Activated naive CD8-positive, alpha-beta T cell treated with anti-CD3 and anti-CD28 coated beads, Interleukin-2, amount 50 U/mL, for 24 hours (primary cell): ENCODE results near the gene RING1.

Experiments used
- ATAC-seq: fragments of 150-1000 bp; cut with Tn5 transposase; one replicate; pipeline ENCODE4 v1.10.0; 2021
- DNase-seq: peaks from one replicate; pipeline ENCODE4 v3.0.0; 2021
- H3K27ac Mint-ChIP-seq: one replicate; pipeline ENCODE4 v1.8.0; 2021; ENCODE audit warnings: mild to moderate bottlenecking, mixed read lengths
- H3K27me3 Mint-ChIP-seq: one replicate; pipeline ENCODE4 v1.8.0; 2021; ENCODE audit warnings: mixed read lengths
- H3K36me3 Mint-ChIP-seq: one replicate; pipeline ENCODE4 v1.8.0; 2021; ENCODE audit warnings: low read depth, mixed read lengths
- H3K4me1 Mint-ChIP-seq: one replicate; pipeline ENCODE4 v1.8.0; 2021; ENCODE audit warnings: mixed read lengths
- H3K4me3 Mint-ChIP-seq: one replicate; pipeline ENCODE4 v1.8.0; 2021; ENCODE audit warnings: mild to moderate bottlenecking, moderate library complexity, mixed read lengths
- H3K9me3 Mint-ChIP-seq: one replicate; pipeline ENCODE4 v1.8.0; 2021; ENCODE audit warnings: mixed read lengths

The RING1 gene

GRCh38 chr6:33208091-33208967 lies at the start of gene RING1:
Gene RING1, plus strand, starts transcription at chr6:33208500. Its CDS starts 323 bp downstream, at chr6:33208823.
- Mint-ChIP-seq H3K36me3 (peaks cover 32% of the 10 kb centered on the region), H3K27me3 (peaks cover 5% of the 10 kb centered on the region), H3K4me3 (peak within 1 kb of the TSS; percentile 91), H3K4me1 (peaks cover 58% of the 10 kb centered on the region), H3K9me3 (no peaks in the 10 kb centered on the region), H3K27ac (peak within 1 kb of the TSS; percentile 89)
- peak; percentile 89 for DNase-seq
- no peak for ATAC-seq

- ATAC-seq: no peak
- no peak overlapping the region for H3K27ac Mint-ChIP-seq
These were observed 48.2 kb upstream of the RING1 start for GRCh38 chr6:33160096-33160495.

GRCh38 chr6:33160728-33161344 lies 47.5 kb upstream of the RING1 start:
- Mint-ChIP-seq H3K27me3 (no peaks in the 10 kb centered on the region), H3K27ac (peak overlapping the region; percentile 82), H3K36me3 (no peaks in the 10 kb centered on the region), H3K4me1 (peaks cover 11% of the 10 kb centered on the region), H3K9me3 (no peaks in the 10 kb centered on the region), H3K4me3 (peak overlapping the region; percentile 77)
- ATAC-seq: peak; percentile 37
- DNase-seq: no peak

More at GRCh38 chr6:33160096-33160495, 48.2 kb upstream of the RING1 start:
- Mint-ChIP-seq H3K4me1 (peaks cover 11% of the 10 kb centered on the region), H3K36me3 (no peaks in the 10 kb centered on the region), H3K27me3 (no peaks in the 10 kb centered on the region), H3K4me3 (no peak overlapping the region), H3K9me3 (no peaks in the 10 kb centered on the region)
- DNase-seq: no peak

GRCh38 chr6:33161354-33162331 lies 46.7 kb upstream of the RING1 start:
- no peaks in the 10 kb centered on the region for H3K9me3 Mint-ChIP-seq
- peak; percentile 89 for DNase-seq
- H3K4me3 Mint-ChIP-seq: peak overlapping the region; percentile 77
- no peaks in the 10 kb centered on the region for H3K36me3 Mint-ChIP-seq
- peaks cover 11% of the 10 kb centered on the region for H3K4me1 Mint-ChIP-seq
- peak; percentile 85 for ATAC-seq
- H3K27me3 Mint-ChIP-seq: no peaks in the 10 kb centered on the region
- H3K27ac Mint-ChIP-seq: peak overlapping the region; percentile 82

GRCh38 chr6:33163540-33163939 lies 44.8 kb upstream of the RING1 start:
- Mint-ChIP-seq H3K4me1 (peaks cover 11% of the 10 kb centered on the region), H3K4me3 (no peak overlapping the region), H3K27ac (no peak overlapping the region), H3K27me3 (no peaks in the 10 kb centered on the region), H3K36me3 (no peaks in the 10 kb centered on the region), H3K9me3 (no peaks in the 10 kb centered on the region)
- DNase-seq (no peak), ATAC-seq (no peak)

GRCh38 chr6:33164176-33164575 lies 44.1 kb upstream of the RING1 start:
- Mint-ChIP-seq H3K9me3 (no peaks in the 10 kb centered on the region), H3K27me3 (no peaks in the 10 kb centered on the region), H3K4me3 (no peak overlapping the region), H3K4me1 (peaks cover 11% of the 10 kb centered on the region), H3K27ac (no peak overlapping the region), H3K36me3 (no peaks in the 10 kb centered on the region)
- DNase-seq (no peak), ATAC-seq (no peak)

GRCh38 chr6:33164665-33165373 lies 43.5 kb upstream of the RING1 start:
- H3K4me1 Mint-ChIP-seq: peaks cover 11% of the 10 kb centered on the region
- no peaks in the 10 kb centered on the region for H3K36me3 Mint-ChIP-seq
- H3K27me3 Mint-ChIP-seq: no peaks in the 10 kb centered on the region
- DNase-seq (no peak), ATAC-seq (no peak)
- H3K9me3 Mint-ChIP-seq: no peaks in the 10 kb centered on the region
- H3K4me3 Mint-ChIP-seq: no peak overlapping the region
- no peak overlapping the region for H3K27ac Mint-ChIP-seq

GRCh38 chr6:33165581-33166258 lies 42.6 kb upstream of the RING1 start:
- H3K9me3 Mint-ChIP-seq: no peaks in the 10 kb centered on the region
- H3K27ac Mint-ChIP-seq: no peak overlapping the region
- DNase-seq (no peak), ATAC-seq (no peak)
- H3K36me3 Mint-ChIP-seq: no peaks in the 10 kb centered on the region
- peaks cover 11% of the 10 kb centered on the region for H3K4me1 Mint-ChIP-seq
- no peak overlapping the region for H3K4me3 Mint-ChIP-seq
- H3K27me3 Mint-ChIP-seq: no peaks in the 10 kb centered on the region

- ATAC-seq (no peak), DNase-seq (no peak)
- no peaks in the 10 kb centered on the region for H3K27me3 Mint-ChIP-seq
- H3K27ac Mint-ChIP-seq: no peak overlapping the region
- peaks cover 6% of the 10 kb centered on the region for H3K4me1 Mint-ChIP-seq
- no peaks in the 10 kb centered on the region for H3K36me3 Mint-ChIP-seq
- no peaks in the 10 kb centered on the region for H3K9me3 Mint-ChIP-seq
- no peak overlapping the region for H3K4me3 Mint-ChIP-seq
These were observed 41.9 kb upstream of the RING1 start for GRCh38 chr6:33166363-33166762.

GRCh38 chr6:33166811-33167210 lies 41.5 kb upstream of the RING1 start:
- H3K27ac Mint-ChIP-seq: no peak overlapping the region
- H3K27me3 Mint-ChIP-seq: no peaks in the 10 kb centered on the region
- no peaks in the 10 kb centered on the region for H3K36me3 Mint-ChIP-seq
- DNase-seq (no peak), ATAC-seq (no peak)
- H3K9me3 Mint-ChIP-seq: no peaks in the 10 kb centered on the region
- no peak overlapping the region for H3K4me3 Mint-ChIP-seq
- peaks cover 2% of the 10 kb centered on the region for H3K4me1 Mint-ChIP-seq

GRCh38 chr6:33167374-33168283 lies 40.7 kb upstream of the RING1 start:
- no peak overlapping the region for H3K4me3 Mint-ChIP-seq
- no peaks in the 10 kb centered on the region for H3K27me3 Mint-ChIP-seq
- H3K4me1 Mint-ChIP-seq: no peaks in the 10 kb centered on the region
- no peaks in the 10 kb centered on the region for H3K9me3 Mint-ChIP-seq
- ATAC-seq (no peak), DNase-seq (no peak)
- H3K36me3 Mint-ChIP-seq: no peaks in the 10 kb centered on the region
- no peak overlapping the region for H3K27ac Mint-ChIP-seq

GRCh38 chr6:33168284-33168601 lies 40.1 kb upstream of the RING1 start:
- no peak overlapping the region for H3K4me3 Mint-ChIP-seq
- H3K4me1 Mint-ChIP-seq: no peaks in the 10 kb centered on the region
- H3K27me3 Mint-ChIP-seq: no peaks in the 10 kb centered on the region
- no peak for DNase-seq
- no peak for ATAC-seq
- H3K27ac Mint-ChIP-seq: no peak overlapping the region
- H3K9me3 Mint-ChIP-seq: no peaks in the 10 kb centered on the region
- H3K36me3 Mint-ChIP-seq: no peaks in the 10 kb centered on the region

- H3K36me3 Mint-ChIP-seq: no peaks in the 10 kb centered on the region
- H3K9me3 Mint-ChIP-seq: no peaks in the 10 kb centered on the region
- no peaks in the 10 kb centered on the region for H3K27me3 Mint-ChIP-seq
- H3K4me3 Mint-ChIP-seq: no peak overlapping the region
- ATAC-seq: no peak
- no peak overlapping the region for H3K27ac Mint-ChIP-seq
- H3K4me1 Mint-ChIP-seq: no peaks in the 10 kb centered on the region
- DNase-seq: no peak
These were observed 39.7 kb upstream of the RING1 start for GRCh38 chr6:33168639-33169038.
